NCI-H748 (cell line): ENCODE measurements around the gene EEF1B2.
A peak's percentile ranks its signal among the peaks of the same experiment; 100 is the strongest.
"Not testable (repeated sequence)": the region's sequence is repeated elsewhere in the genome, so short reads cannot be mapped to it uniquely, and the experiment has no call there.

ENCODE experiments used
- DNase-seq: peaks from one replicate; lab custom pipeline; 2025; ENCODE audit not compliant: unreplicated experiment; lab: John Stamatoyannopoulos, UW

Gene EEF1B2

DNA sequence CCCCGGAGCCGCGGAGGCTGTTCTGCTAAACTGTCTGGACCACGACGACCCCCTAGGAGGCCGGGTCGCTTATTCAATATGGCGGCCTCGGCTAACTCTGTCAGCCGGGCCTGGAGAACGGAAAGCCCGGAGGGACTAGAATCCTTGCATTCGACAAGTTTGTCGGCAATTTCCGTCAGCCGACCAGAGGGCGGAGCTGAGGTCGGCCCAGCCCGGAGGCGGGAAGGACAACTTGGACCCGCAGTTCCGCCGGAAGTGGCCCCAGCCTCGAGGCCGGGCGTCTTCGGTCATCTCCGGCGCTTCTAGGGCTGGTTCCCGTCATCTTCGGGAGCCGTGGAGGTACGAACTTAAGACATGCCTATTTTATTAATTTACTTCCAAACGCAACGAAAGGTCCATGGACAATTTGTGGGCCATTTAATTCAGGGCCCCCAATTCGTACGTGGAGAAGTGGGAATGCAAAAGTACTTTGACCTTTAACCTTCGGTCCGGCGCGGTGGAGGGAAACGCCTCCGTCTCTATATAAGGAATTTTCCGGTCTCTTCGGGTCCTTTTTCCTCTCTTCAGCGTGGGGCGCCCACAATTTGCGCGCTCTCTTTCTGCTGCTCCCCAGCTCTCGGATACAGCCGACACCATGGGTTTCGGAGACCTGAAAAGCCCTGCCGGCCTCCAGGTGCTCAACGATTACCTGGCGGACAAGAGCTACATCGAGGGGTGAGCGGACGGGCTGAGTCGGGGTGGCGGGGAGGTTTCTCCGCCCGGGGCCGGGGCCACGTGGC is at the start of gene EEF1B2, which contains the start of gene NDUFS1:
EEF1B2 (plus strand) TSS at position 550 of the 779 bp plus-strand sequence; CDS start at position 635, 85 bp downstream.
NDUFS1 (minus strand) TSS at position 99 of the 779 bp plus-strand sequence. CDS start 5,766 bp downstream, outside the sequence.
- DNase-seq: peak; percentile 99

DNA sequence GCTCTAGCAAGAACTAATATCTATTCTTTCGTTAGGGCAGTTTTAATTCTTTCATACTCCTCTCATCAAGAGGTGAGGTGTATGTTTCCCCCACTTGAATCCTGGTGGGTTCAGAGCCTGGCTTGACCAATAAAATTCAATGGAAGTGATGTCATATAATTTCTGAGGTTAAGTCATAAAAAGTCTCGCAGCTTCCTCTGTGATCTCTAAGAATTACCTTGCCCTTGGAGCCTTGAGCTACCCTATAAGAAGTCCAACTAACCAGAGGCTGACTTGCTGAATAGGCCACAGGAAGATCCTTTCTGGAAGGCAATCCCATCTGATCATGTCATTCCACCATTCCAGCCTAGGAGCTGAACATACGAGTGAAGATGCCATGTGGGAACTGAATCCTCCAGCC is 47.6 kb upstream of the EEF1B2 start:
- DNase-seq: no peak

DNA sequence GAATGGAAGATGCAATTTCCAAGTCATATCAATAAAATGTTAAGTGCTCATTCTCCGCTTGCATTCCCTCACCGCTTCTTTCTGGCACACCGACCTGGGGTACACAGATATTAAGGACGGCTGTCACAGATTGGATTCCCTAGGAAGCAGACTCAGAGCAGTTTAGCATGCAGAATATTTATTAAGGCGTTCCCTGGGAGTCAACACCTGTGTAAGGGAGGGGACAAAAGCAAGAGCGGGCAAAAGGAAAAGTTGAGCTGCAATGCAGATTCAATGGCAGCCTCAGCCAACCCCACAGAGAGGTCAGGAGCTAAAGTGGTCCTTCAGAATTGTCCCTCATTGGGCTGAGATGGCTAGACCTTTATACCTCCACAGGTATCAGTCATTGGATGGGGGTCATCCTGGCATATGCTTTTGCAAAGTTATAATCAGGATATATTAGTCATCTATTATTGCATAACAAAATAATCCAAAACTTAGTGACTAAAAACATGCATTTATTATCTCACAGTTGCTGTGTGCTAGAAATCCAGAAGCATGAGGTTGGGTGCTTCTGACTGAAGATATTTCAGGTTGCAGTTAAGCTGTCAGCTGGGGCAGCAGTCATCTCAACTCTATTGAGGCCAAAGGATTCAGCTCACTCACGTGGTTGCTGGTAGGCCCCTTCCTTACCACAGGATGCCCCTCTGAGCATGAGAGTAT is 46.7 kb upstream of the EEF1B2 start:
- no peak for DNase-seq

DNA sequence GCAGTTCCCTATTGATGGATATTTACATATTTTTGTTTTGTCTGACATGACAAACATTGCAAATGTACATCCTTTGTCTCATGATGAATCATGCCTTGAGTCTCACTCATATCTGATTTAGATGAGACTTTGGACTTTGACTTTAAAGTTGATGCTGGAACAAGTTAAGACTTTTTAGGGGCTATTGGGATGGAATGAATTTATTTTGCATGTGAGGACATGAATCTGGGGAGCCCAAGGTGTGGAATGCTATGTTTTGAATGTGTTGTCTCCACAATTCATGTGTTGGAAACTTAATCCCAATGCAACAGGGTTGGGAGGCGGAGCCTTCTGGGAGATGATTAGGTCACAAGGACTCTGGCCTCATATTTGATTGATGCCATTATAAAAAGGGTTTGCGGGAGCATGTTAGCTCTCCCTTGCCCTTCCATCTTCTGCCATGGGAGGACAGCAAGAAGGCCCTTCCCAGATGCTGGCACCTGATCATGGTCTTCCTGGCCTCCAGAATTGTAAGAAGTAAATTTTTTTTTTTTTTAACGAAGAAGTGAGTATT is 44.6 kb upstream of the EEF1B2 start:
- no peak for DNase-seq

DNA sequence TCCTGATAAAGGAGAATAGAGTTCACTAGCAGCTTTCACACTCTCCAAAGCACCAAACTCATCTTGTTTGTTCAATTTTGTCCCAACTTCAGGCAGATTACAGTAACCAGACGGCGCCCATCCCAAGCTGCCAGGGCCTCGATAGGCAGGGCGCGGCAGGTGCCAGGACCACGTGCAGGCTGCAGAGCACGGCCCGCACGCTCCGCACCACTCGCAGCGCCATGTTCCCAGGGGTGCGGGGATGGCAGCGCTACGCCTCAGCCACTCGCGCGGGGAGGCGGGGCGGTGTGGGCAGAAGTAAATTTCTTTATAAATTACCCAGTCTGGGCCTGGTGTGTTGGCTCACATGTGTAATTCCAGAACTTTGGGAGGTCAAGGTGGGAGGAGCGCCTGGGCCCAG is 43.4 kb upstream of the EEF1B2 start:
- no peak for DNase-seq

DNA sequence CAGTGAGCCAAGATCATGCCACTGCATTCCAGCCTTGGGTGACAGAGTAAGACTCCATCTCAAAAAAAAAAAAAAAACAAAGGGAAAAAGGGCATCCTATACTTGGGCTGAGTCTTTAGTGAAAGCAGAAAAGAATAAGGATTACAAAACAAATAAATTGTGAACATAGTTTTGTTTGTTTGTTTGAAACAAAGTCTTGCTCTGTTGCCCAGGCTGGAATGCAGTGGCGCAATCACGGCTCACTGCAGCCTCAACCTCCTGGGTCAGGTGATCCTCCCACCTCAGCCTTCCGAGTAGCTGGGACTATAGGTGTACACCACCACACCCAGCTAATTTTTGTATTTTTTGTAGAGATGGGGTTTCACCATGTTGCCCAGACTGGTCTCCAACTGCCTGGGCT is 37.1 kb upstream of the EEF1B2 start:
- not testable (repeated sequence) for DNase-seq

DNA sequence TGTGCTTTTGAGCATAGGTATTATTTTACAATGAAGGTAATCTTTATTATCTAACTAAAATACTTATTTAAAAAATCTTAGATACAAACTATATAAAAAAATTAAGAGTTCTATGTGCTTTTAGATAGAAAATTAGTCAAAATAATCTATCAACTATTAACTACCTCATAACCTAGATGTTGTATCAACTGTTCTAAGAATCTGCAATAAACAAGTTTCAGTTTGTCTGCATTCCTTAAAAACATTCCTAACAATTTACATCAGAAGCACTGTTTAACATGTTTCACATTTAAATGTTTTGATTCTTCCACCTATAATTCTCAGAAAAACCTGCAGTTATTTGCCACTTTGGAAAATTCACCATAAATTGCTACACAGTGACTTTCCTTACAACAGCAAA is 33.8 kb upstream of the EEF1B2 start:
- no peak for DNase-seq

DNA sequence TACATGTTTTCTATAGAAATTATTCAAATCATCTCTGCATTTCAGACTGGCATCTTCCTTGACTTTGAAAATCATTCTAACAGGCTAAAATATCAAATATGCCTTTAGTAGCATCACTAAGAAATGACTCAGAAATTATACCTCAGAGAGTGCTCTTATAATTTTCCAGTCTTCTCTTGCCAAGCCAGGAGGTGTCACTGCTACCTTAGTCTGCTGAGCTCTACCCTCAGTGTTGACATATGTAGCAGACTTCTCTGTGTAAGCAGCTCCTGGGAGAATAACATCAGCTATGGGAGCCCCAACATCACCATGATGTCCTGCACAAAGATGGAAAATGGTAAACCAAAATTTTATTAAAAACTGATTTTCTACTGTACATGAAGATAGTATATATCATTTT is 32.0 kb upstream of the EEF1B2 start:
- no peak for DNase-seq

DNA sequence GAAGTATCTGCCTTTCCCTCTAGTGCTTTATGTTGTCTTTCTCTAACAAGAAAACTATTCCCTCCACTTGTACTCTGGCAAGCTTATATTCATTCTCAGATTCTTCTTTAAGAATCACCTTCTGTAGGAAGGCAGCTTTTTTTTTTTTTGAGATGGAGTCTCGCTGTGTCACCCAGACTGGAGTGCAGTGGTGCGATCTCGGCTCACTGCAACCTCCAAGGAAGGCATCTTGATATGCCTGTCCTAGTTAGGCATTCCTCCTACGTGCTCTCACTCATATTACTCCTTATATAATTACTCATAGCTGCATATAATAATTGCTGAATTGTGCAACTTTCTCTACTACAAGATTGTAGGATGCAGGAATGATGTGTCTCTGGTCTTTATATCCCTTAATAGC is 16.2 kb upstream of the EEF1B2 start:
- DNase-seq: no peak

DNA sequence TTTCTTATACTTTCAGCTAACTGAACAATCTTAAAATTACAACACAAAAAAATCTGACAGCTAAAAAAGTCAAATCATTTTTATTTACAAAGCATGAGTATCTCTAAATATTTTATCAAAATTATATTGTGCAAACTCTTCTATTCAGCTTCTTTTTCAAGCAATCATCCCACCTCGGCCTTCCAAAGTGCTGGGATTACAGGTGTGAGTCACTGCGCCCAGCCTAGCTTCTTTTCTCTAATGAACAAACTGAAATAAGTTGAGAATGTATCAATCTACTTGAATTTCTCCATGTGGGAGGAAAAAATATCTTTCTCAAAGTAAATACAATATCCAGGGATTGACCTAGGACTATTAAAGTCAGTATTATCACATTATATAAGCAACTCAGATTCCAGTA is 15.3 kb upstream of the EEF1B2 start:
- DNase-seq: no peak

DNA sequence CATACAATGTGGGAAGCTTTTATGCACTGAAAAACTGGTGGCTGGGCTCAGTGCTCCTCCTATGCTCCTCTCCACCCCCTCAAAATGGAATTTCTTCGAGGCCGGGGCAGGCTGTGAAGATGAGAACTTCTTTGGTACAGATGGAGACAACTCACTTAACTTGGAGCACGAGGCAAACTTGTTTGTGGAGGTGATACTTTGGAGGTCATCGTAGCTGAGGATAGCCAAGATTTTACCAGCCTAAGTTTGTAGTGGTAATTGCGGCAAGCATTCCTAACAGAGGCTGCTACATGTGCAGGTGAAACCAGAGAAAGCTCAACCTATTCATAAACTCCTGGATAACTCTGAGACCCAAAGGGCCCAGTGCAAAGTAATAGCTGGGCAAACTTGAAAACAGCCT is 14.0 kb upstream of the EEF1B2 start:
- DNase-seq: no peak

DNA sequence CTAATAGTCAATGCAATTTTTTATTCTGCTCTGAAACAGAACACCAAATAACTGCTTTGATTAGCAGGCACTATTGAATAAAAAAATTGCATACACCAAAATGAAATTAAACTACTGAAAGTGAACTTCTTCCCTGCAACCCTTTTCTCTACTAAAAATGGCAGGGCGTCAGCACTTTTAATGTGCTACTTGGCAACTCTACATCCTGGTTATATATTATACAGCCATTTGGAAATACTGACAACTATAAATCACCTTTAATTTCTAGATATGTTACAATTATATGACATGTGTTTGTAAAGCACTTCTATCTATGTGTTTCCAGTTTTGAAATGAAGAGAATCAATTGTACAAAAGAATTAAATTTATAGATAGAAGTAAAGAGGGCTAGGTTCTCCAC is 10.4 kb upstream of the EEF1B2 start:
- DNase-seq: no peak

DNA sequence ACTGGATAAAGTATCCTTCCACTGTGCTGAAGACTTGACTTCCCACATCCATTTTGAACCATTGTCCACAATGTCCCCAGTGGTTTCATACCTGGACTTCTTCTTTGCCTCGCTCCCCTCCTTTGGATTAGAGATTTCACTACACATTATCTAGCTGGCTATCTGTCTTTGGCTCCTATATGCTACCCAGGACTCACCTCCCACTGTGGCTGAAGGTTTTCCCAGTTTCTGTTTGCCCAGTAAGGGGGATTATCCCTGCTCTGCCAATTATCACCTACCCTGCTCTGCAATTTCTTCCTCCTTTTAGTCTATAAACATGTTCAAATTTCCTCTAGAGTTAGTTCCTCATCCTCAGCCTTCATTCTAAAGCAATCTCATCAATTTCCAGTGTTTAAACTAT is 9.5 kb upstream of the EEF1B2 start:
- DNase-seq: no peak

DNA sequence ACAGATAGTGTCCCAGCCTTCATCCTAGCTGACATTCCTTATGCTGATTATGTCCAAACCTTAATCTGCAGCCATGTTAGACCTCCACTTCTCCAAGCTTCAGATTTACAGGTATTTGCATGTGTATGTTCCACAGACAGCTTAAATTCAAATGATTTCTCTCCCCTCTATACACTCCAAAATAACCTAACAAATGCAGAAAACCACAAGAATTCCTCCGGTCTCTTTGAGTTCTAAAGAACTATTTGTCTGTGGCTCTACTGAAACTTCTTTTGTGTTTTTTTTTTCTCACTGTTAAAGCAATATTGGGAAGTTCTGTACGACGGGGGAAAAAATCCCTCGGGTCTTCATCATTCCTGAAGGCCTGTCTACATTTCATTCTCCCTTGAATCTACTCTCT is 9.1 kb upstream of the EEF1B2 start:
- DNase-seq: no peak

DNA sequence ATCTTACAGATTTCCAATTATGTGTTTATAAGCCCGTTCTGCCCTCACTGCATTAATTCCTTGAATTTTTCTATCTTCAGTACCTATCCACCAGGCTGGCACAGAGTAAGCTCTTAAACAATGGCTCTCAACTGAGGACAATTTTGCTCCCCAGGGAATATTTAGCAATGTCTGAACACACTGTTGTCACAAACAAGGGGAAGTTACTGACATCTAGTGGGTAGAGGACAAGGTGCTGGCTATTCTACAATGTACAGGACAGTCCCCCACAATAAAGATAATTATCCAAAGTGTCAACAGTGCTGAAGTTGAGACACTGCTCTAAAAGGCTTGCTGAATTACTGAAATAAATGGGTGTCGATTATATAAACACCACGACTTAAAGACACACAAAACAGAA is 5.5 kb upstream of the EEF1B2 start:
- DNase-seq: peak; percentile 78

DNA sequence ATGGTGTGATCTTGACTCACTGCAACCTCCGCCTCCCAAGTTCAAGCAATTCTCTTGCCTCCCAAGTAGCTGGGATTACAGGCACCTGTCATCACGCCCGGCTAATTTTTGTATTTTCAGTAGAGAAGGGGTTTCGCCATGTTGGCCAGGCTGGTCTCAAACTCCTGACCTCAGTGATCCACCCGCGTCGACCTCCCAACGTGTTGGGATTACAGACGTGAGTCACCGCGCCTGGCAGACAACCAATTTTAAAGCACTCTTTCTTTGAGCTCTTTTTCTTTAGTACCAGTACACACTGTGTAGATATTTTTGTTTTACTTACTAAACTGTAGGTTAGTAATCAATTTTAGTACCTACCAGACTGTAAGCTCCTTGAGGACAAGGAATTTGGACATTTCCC is 2.7 kb upstream of the EEF1B2 start:
- DNase-seq: not testable (repeated sequence)

DNA sequence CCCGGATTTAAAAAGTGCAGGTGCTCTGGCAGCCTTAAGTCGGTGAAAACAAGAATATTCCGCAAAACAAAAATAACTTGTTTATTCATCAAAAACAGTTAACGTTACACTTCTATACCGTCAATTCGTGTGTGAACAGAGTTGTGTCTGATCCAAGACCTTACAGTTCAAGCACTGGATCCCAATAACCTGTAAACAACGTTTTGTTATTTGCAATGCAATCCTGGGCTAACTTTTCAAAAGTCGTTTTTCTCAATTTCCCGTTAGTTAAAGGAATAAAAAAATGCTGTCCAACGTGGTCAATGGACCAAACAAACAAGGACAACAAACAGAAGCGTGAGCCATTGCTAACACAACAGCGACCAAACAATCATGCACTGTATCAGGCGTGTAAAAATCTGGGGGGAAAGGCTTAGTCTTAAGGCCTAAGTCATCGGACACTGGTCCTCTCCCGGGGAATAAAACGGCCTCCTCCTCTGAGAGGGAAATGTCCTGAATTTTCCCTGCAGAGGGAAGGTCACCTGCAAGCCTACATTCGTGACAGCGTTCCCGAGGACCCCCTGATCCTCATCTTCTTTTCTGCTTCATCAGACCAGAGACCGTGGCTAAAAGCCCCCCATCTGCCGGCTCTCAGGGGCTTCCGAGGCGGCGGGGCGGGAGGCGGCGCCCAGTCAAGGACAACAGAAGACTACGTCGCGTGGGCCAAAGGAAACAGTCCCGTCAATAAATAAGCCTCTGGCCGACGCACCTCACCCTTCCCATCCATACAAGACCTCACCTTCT is 941 bp upstream of the EEF1B2 start:
- DNase-seq: peak; percentile 61

DNA sequence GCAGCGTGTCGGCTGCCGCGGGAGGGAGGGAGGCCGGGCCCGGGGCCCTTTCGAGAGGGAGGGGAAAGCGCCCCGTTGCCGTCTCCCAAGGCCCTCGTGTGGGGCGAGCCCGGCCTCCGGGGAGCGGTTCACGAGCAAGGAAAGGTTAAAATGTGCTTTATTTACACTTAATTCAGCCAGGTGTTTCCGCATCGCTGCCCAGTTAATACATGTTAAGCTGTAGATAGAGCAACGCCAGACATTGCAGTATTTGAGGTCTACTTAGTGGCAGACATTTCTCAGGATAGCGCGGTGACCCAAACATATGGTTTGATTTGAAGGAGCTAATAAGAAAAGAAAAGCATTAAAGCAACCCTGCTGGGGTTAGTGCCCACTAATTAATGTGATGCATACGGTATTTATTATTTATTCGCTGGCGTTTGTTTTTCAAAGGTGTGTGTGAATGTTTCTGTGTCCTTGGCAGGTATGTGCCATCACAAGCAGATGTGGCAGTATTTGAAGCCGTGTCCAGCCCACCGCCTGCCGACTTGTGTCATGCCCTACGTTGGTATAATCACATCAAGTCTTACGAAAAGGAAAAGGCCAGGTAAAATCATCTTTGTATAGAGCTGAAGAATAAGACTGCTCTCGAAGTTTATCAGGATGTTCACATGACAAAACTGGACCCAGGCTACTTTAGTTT is 571 bp downstream of the EEF1B2 start:
- peak; percentile 36 for DNase-seq

DNA sequence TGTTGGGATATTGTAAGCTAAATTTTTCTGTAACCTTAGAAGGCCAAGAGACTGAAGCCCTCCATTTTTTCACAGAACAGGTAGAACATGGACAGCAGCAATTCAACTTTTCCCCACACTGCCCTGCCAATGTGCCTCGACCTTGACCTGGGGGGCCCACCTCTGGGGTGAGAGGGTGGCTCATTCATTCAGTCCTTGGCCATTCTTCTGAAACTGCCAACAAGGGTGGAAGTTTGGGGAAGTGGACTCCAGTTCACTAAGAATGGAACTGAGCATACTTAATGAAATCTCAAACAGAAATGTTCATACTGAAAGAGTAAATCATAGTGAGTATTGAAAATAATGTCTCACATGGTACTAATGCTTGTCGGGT is 1.1 kb downstream of the EEF1B2 start:
- DNase-seq: no peak

DNA sequence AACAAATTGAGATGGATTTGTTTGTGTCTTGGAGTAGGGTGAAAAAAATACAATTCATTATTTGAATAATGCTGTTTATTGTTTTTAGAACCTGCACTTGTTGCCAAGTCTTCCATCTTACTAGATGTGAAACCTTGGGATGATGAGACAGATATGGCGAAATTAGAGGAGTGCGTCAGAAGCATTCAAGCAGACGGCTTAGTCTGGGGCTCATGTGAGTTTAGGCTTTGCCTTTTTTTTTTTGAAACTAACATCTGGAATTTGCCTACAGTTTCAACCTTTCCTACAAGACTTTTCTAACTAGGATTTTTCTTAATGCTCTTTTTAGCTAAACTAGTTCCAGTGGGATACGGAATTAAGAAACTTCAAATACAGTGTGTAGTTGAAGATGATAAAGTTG is 2.7 kb downstream of the EEF1B2 start:
- DNase-seq: not testable (repeated sequence)
